HAP-1 (cell line): Measurements from ENCODE around the gene COL5A2.

ENCODE experiments used
- DNase-seq, 2 experiments: peaks; one replicate each; pipeline ENCODE4 v3.0.0-alpha.2; 2016 to 2020; ENCODE audit warnings: low spot score in 2 of 2
- H3K27me3 ChIP-seq: fragments of 250-450 bp; sonication (Bioruptor Pico); 2 replicates; pipeline ENCODE4 v1.5.1; 2020; ENCODE audit warnings: low read depth, mild to moderate bottlenecking, moderate library complexity
- H3K36me3 ChIP-seq: fragments of 250-450 bp; sonication (Bioruptor Pico); replicated peaks from 2 replicates; pipeline ENCODE4 v1.5.1; 2020; ENCODE audit warnings: mild to moderate bottlenecking
- H3K4me1 ChIP-seq: fragments of 250-450 bp; sonication (Bioruptor Pico); 2 replicates; pipeline ENCODE4 v1.5.1; 2020; ENCODE audit warnings: mild to moderate bottlenecking
- H3K4me3 ChIP-seq: fragments of 250-450 bp; sonication (Bioruptor Pico); 2 replicates; pipeline ENCODE4 v1.5.1; 2020; ENCODE audit warnings: mild to moderate bottlenecking, moderate library complexity
- H3K9me3 ChIP-seq: fragments of 250-450 bp; sonication (Bioruptor Pico); 2 replicates; pipeline ENCODE4 v1.5.1; 2020; ENCODE audit warnings: mild to moderate bottlenecking, moderate library complexity
- in situ Hi-C: fragments of 300-500 bp; cut with MboI; formaldehyde crosslinking; loops from 3 replicates; pipeline ENCODE4 v1.14.3; 2020; ENCODE audit warnings: low sequenced_read_pairs, inconsistent platforms, mixed read lengths

The COL5A2 gene

GRCh38 chr2:189022492-189022891, 157.1 kb downstream of the COL5A2 start:
- H3K4me1 ChIP-seq: peaks cover 4% of the 10 kb centered on the region
- no peaks in the 10 kb centered on the region for H3K27me3 ChIP-seq
- H3K4me3 ChIP-seq: no peak overlapping the region
- DNase-seq: no peak
- in situ Hi-C loops: no loop called here
- H3K9me3 ChIP-seq: no peaks in the 10 kb centered on the region
- no peaks in the 10 kb centered on the region for H3K36me3 ChIP-seq

DNA sequence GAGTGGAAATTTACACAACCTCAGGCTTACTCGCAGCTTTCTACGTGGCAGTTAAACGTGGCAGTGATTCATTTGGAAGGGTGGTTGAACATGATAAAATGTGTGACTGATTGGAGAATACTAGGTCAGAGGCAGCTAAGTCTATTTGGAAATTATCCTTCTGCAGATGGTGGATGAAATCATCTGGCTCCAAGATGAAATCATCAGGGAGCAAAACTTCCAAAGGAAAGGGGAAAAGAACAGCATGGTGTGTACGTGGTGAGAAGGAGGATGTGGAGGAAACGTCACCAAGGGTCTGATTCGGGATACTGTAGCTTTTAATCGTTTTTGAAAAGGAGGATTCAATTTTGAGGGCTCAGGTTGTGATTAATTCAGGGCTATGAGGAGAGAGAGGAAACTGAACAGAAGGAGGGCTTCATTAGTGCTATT, 157.5 kb downstream of the COL5A2 start:
- in situ Hi-C loops: no loop called here
- DNase-seq: no peak

DNA sequence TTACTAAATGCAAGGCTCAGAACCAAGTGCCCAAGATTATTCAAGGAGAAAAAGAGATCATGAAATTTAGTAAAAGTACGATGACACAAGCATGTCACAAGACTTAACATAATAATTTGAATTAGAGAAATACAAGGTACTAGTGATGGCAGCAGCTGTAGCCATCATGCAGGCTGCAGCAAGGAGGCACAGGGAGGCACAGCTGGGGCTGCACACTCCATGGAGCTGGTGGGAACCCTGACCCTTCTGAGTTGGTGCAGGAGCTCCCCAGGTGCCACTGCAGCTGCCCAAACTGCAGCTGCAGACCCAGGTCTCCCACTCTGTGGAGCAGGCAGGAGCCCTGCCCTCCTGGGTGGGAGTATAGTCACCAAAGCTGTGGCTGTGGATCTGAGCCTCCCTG, 159.4 kb downstream of the COL5A2 start:
- Histone ChIP-seq H3K27me3 (no peaks in the 10 kb centered on the region), H3K36me3 (no peaks in the 10 kb centered on the region), H3K9me3 (no peaks in the 10 kb centered on the region), H3K4me3 (no peak overlapping the region), H3K4me1 (peaks cover 10% of the 10 kb centered on the region)
- DNase-seq: no peak
- in situ Hi-C loops: no loop called here

More for the DNA sequence above, 157.5 kb downstream of the COL5A2 start:
- Histone ChIP-seq H3K9me3 (no peaks in the 10 kb centered on the region), H3K4me1 (peaks cover 4% of the 10 kb centered on the region), H3K4me3 (no peak overlapping the region), H3K36me3 (no peaks in the 10 kb centered on the region), H3K27me3 (no peaks in the 10 kb centered on the region)

DNA sequence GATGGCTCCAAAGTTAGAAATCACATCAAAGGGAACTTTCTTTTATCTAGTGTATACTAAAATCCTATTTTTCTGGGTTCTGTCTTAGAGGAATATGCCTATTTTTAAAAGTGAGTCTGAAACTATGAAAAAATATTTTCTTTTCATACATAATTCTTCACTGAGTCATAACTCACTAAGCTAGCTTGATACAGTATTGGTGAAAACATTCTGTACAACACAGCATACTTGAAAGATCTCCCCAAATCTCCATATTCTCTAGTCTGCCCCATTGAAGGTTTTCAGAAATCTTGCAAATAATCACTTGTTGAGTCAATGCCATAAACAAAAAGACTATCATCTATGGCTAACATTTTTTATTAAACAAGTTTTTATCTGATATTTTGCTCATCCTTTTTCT, 160.9 kb downstream of the COL5A2 start:
- no peak for DNase-seq
- in situ Hi-C loops: no loop called here
- Histone ChIP-seq H3K36me3 (no peaks in the 10 kb centered on the region), H3K4me3 (no peak overlapping the region), H3K27me3 (no peaks in the 10 kb centered on the region), H3K9me3 (no peaks in the 10 kb centered on the region), H3K4me1 (peaks cover 20% of the 10 kb centered on the region)

DNA sequence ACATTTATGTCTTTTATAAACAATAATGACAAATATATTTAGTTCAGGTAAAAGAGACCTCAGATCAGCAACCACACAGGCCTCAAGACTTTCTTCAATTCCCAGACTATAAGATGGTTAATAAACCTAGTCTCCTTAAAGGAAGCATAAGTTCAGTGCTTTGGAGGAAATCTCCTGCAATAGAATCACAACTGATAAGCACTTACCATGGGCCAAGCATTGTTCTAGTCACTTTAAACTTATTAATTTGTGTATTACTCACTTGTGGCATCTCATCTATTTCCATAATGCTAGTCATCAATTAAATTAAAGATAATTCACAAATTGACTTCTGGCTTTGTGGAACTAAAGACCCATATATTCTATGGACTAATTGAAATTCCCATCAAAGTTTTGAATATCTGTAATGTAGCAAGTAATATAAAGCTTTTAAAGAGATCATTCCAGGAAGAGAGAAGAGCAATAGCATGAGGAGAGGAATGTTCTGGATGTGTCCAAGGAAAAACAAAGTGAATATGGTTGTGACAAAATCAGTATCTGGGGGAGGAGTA, 163.2 kb downstream of the COL5A2 start:
- DNase-seq: no peak
- H3K4me1 ChIP-seq: peaks cover 20% of the 10 kb centered on the region
- in situ Hi-C loops: no loop called here
- no peak overlapping the region for H3K4me3 ChIP-seq
- no peaks in the 10 kb centered on the region for H3K27me3 ChIP-seq
- no peaks in the 10 kb centered on the region for H3K36me3 ChIP-seq
- no peaks in the 10 kb centered on the region for H3K9me3 ChIP-seq

DNA sequence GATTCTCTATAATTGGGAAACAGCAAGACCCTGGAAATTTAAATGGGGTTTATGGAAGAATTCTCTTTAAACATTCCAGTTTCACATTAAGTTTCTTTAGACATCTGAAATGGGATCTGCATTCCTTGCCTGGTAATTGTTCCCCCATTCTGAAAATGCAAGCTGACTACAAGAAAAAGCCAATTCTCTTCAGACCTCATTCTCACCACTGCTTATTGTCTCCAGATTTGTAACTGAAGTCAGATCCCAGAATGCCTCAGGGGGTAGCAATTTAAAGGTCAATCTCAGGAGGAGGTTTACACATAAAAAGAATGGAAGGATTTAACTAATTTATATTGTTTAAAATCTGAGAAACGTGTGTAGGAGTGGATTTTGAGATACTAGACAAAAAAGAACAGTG, 164.2 kb downstream of the COL5A2 start:
- in situ Hi-C loops: no loop called here
- no peaks in the 10 kb centered on the region for H3K9me3 ChIP-seq
- H3K36me3 ChIP-seq: no peaks in the 10 kb centered on the region

GRCh38 chr2:189014449-189015138, 165.0 kb downstream of the COL5A2 start:
- no peaks in the 10 kb centered on the region for H3K9me3 ChIP-seq
- peaks cover 20% of the 10 kb centered on the region for H3K4me1 ChIP-seq
- DNase-seq: peak in 1 of 2 experiments; percentile 81
- no peaks in the 10 kb centered on the region for H3K36me3 ChIP-seq
- H3K27me3 ChIP-seq: no peaks in the 10 kb centered on the region
- H3K4me3 ChIP-seq: no peak overlapping the region
- in situ Hi-C loops: no loop called here

More for the DNA sequence above, 164.2 kb downstream of the COL5A2 start:
- H3K27me3 ChIP-seq: no peaks in the 10 kb centered on the region
- peaks cover 20% of the 10 kb centered on the region for H3K4me1 ChIP-seq
- peak; percentile 75 to 97 for DNase-seq
- no peak overlapping the region for H3K4me3 ChIP-seq

DNA sequence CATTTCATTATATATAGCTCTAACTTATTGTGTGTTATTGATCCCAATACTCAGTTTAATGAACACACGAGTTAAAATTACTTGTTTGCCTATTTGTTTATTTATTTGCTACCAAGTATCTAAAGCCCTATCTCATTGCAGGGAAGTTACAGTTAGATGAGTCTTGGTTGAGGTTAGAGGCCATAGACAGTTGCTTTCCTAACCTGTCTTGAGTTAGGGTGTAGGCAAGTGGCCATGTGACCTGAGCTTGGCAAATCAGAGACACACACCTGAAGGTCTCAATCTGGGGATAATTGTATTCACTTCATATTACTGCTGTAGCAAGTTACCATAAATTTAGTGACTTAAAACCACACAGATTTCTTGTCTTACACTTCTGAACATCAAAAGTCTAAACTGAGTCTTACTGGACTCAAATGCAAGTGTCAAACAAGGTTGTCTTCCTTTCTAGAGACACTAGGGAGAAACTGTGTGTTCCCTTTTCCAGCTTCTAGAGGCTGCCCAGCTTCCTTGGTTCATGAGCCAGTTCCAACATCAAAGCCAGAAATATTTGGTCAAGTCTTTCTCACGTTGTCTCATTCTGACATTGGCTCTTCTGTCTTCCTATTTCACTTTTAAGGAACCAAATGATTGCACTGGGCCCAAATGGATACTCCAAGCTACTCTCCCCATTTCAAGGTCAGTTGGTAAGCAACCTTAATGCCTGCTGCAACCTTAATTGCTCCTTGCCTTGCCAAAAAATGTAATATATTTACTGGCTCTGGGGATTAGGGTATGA, 165.7 kb downstream of the COL5A2 start:
- H3K27me3 ChIP-seq: no peaks in the 10 kb centered on the region
- no peak overlapping the region for H3K4me3 ChIP-seq
- no peaks in the 10 kb centered on the region for H3K36me3 ChIP-seq
- DNase-seq: no peak
- in situ Hi-C loops: no loop called here
- H3K4me1 ChIP-seq: peaks cover 20% of the 10 kb centered on the region
- no peaks in the 10 kb centered on the region for H3K9me3 ChIP-seq

GRCh38 chr2:189013031-189013430, 166.5 kb downstream of the COL5A2 start:
- no peak overlapping the region for H3K4me3 ChIP-seq
- peaks cover 20% of the 10 kb centered on the region for H3K4me1 ChIP-seq
- in situ Hi-C loops: no loop called here
- no peaks in the 10 kb centered on the region for H3K9me3 ChIP-seq
- no peak for DNase-seq
- H3K36me3 ChIP-seq: no peaks in the 10 kb centered on the region
- H3K27me3 ChIP-seq: no peaks in the 10 kb centered on the region

DNA sequence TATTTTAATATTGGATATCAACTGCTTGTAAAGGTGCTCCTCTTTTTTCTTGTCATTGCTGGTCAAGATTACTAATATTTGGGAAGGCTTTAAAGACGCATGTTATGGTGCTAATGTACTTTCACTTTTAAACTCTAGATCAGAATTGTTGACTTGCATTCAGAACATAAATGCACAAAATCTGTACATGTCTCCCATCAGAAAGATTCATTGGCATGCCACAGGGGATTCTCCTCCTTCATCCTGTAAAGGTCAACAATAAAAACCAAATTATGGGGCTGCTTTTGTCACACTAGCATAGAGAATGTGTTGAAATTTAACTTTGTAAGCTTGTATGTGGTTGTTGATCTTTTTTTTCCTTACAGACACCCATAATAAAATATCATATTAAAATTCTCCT, 167.2 kb downstream of the COL5A2 start:
- Histone ChIP-seq H3K27me3 (no peaks in the 10 kb centered on the region), H3K36me3 (no peaks in the 10 kb centered on the region), H3K4me3 (no peak overlapping the region), H3K4me1 (peaks cover 20% of the 10 kb centered on the region), H3K9me3 (no peaks in the 10 kb centered on the region)
- no peak for DNase-seq
- in situ Hi-C loops: no loop called here

- Histone ChIP-seq H3K4me3 (no peak overlapping the region), H3K4me1 (peaks cover 12% of the 10 kb centered on the region), H3K27me3 (no peaks in the 10 kb centered on the region), H3K36me3 (no peaks in the 10 kb centered on the region), H3K9me3 (no peaks in the 10 kb centered on the region)
- no peak for DNase-seq
- in situ Hi-C loops: no loop called here
These were observed 169.0 kb downstream of the COL5A2 start for GRCh38 chr2:189010536-189010935.

GRCh38 chr2:189008555-189009262, 170.9 kb downstream of the COL5A2 start:
- in situ Hi-C loops: no loop called here
- DNase-seq: no peak
- no peaks in the 10 kb centered on the region for H3K27me3 ChIP-seq
- no peaks in the 10 kb centered on the region for H3K4me1 ChIP-seq
- H3K4me3 ChIP-seq: no peak overlapping the region
- H3K9me3 ChIP-seq: no peaks in the 10 kb centered on the region
- H3K36me3 ChIP-seq: no peaks in the 10 kb centered on the region

- H3K27me3 ChIP-seq: no peaks in the 10 kb centered on the region
- no peaks in the 10 kb centered on the region for H3K36me3 ChIP-seq
- no peaks in the 10 kb centered on the region for H3K4me1 ChIP-seq
- in situ Hi-C loops: no loop called here
- no peaks in the 10 kb centered on the region for H3K9me3 ChIP-seq
- DNase-seq: no peak
- H3K4me3 ChIP-seq: no peak overlapping the region
These were observed 177.5 kb downstream of the COL5A2 start for GRCh38 chr2:189002079-189002478.

DNA sequence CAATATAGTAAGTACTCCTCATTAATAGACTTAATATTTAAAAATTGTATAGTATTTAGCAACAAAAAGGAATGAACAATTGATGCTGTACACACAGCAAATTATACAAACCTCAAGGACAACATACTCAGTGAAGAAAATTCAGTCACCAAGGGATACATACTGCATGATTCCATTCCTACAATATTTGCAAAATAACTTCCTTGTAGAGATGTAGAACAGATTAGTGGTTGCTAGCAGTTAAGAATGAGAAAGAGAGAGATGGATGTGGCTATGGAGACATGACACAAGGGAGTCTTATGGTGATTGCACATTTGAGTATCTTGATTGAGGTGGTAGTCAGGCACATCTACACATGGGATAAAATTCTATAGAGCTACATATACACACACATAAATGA, 179.3 kb downstream of the COL5A2 start:
- Histone ChIP-seq H3K4me3 (no peak overlapping the region), H3K9me3 (no peaks in the 10 kb centered on the region), H3K36me3 (no peaks in the 10 kb centered on the region), H3K27me3 (no peaks in the 10 kb centered on the region), H3K4me1 (no peaks in the 10 kb centered on the region)
- in situ Hi-C loops: no loop called here
- DNase-seq: no peak
